NT2/D1 (cell line): ENCODE results near the gene SUDS3.

Experiments
- SUZ12 ChIP-seq: IDR thresholded peaks from 2 replicates; pipeline ENCODE4 v1.6.1; 2011; ENCODE audit not compliant: insufficient read length, insufficient read depth; ENCODE audit errors: extremely low read depth
- YY1 ChIP-seq: IDR thresholded peaks from 2 replicates; pipeline ENCODE4 v1.6.1; 2011; ENCODE audit not compliant: insufficient read length, insufficient read depth
- ZNF274 ChIP-seq: IDR thresholded peaks from 2 replicates; pipeline ENCODE4 v1.6.1; 2011; ENCODE audit warnings: mild to moderate bottlenecking, low read depth, low read length

DNA sequence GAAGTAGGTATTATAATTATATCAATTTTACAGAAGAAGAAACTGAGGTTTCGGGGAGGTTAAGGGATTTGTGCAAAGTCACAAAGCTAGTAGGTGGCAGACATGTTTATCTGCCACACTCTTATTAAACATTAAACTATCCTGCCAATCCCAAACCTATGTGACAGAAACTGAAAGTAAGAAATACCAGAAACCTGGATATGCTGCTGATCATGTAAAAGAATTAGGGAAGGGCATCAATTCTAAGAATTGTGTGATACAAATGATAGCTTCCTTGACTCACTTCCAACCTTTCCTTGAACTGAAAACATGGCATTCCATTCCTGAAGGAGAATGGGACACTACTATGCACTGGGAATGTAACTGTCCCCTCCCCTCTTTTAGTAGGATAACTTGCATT, 20.5 kb upstream of the SUDS3 start:
- no peak for TF ChIP-seq ZNF274
- TF ChIP-seq YY1 = no peak
- TF ChIP-seq SUZ12 = no peak
